Measurements from ENCODE around the gene PRIMA1.

PRIMA1 gene

DNA sequence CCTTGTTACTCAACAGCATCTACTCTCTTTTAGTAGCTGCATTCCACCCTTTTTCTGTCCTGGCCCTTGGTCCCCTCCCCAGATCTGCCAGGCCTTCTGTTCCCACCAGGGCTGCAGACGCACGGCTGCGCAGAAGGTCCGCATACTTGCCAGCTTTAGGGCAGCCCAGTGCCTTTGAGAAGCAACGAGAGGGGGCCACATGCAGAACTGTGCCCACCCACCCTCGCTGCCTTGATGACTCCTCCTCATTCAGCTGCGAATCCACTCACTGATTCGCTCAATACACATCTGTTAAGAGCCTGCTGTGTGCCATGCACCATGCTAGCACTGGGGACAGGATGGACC, 39.2 kb downstream of the PRIMA1 start:
- Histone ChIP-seq H3K4me2 (ENCODE audit: low read length, poor library complexity, severe bottlenecking) (no peak overlapping the region), H3K9me3 (ENCODE audit: control insufficient read depth, low read length) (no peaks in the 10 kb centered on the region), H4K8ac (ENCODE audit: low read length) (no peak overlapping the region), H3K36me3 (ENCODE audit: control insufficient read depth in 1 of 2, insufficient read depth in 2 of 2, low read depth in 1 of 2, low read length in 2 of 2) (no peaks in the 10 kb centered on the region), H3K4me1 (ENCODE audit: control insufficient read depth, insufficient read depth, low read depth, low read length) (no peaks in the 10 kb centered on the region), H2AFZ (ENCODE audit: low read depth, low read length) (no peak overlapping the region), H3K18ac (ENCODE audit: low read depth in 1 of 2, low read length in 2 of 2) (no peak overlapping the region), H2BK120ac (ENCODE audit: low read depth, low read length) (no peak overlapping the region), H4K91ac (ENCODE audit: low read length) (no peak overlapping the region), H3K9ac (ENCODE audit: low read length) (no peak overlapping the region), H3K79me1 (replicated peaks; ENCODE audit: low read length, poor library complexity, severe bottlenecking) (no peaks in the 10 kb centered on the region), H3K4ac (ENCODE audit: low read depth in 1 of 2, low read length in 2 of 2) (no peak overlapping the region), H3K4me3 (ENCODE audit: insufficient read depth in 1 of 2, low read depth in 1 of 2, low read length in 2 of 2) (no peak overlapping the region), H3K27me3 (ENCODE audit: control insufficient read depth in 1 of 2, insufficient read depth in 1 of 2, low read length in 2 of 2) (no peaks in the 10 kb centered on the region), H2BK12ac (ENCODE audit: low read length in 2 of 2) (no peak overlapping the region), H3K23ac (ENCODE audit: low read length in 2 of 2) (no peak overlapping the region), H3K27ac (ENCODE audit: low read length, poor library complexity, severe bottlenecking) (no peak overlapping the region), H3K14ac (ENCODE audit: low read length in 2 of 2) (no peak overlapping the region), H2AK5ac (ENCODE audit: low read length, severe bottlenecking) (no peak overlapping the region), H2BK15ac (ENCODE audit: low read depth, poor library complexity, severe bottlenecking) (no peak overlapping the region), H2BK5ac (ENCODE audit: low read depth, low read length, poor library complexity, severe bottlenecking) (no peak overlapping the region)
- WGBS = 78% methylated on average over 8 of the region's 8 CpGs
- no peak for DNase-seq

DNA sequence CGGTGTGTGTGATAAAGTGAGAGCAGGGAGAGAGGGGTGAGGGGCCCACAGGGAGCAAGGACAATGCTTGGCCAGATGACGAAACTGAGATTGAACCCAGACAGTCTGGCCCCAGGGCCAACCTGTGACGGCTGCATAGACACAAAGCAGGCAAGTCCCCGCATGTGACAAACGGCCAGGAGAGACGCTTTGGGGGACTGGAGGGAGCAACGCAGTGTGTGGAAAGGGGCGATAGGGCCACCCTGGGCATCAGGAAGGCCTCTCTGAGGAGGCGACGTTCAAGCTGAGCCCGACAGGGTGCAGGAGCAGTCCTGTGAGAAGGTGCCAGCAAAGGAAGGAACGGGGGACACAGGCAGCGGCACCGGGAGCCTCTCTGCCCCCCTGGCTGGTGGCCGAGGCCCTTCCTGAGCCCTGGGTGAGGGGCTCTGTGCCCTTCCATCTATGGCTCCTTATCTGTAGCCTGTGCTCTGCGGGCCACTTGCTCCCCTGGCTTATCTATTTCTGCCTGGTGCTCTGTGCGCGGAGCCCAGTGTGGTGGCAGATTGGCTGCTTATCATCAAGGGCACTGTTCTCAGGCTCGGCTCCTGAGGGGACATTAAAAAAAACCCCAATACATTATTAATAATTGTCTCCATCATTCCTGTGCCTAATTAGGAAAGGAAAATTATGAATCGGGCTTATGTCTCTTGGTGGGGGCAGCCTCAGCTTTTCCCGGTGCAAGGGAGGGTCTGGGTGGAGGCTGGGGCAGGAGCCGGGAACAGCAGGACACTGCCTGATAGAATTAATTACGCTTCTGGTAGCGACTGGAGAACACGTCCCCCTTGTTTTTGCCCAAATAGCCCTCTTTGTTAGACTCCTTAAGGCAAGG, 39.8 kb downstream of the PRIMA1 start:
- Histone ChIP-seq H2BK12ac (ENCODE audit: low read length in 2 of 2) (no peak overlapping the region), H3K4ac (ENCODE audit: low read depth in 1 of 2, low read length in 2 of 2) (no peak overlapping the region)

GRCh38 chr14:93747560-93747959, 40.7 kb downstream of the PRIMA1 start:
- Histone ChIP-seq H3K27me3 (ENCODE audit: control insufficient read depth in 1 of 2, insufficient read depth in 1 of 2, low read length in 2 of 2) (no peaks in the 10 kb centered on the region), H3K27ac (ENCODE audit: low read length, poor library complexity, severe bottlenecking) (no peak overlapping the region), H3K9me3 (ENCODE audit: control insufficient read depth, low read length) (no peaks in the 10 kb centered on the region), H3K9ac (ENCODE audit: low read length) (no peak overlapping the region), H3K23ac (ENCODE audit: low read length in 2 of 2) (no peak overlapping the region), H2BK120ac (ENCODE audit: low read depth, low read length) (no peak overlapping the region), H3K4ac (ENCODE audit: low read depth in 1 of 2, low read length in 2 of 2) (no peak overlapping the region), H2BK15ac (ENCODE audit: low read depth, poor library complexity, severe bottlenecking) (no peak overlapping the region), H4K91ac (ENCODE audit: low read length) (no peak overlapping the region), H3K18ac (ENCODE audit: low read depth in 1 of 2, low read length in 2 of 2) (no peak overlapping the region), H3K79me1 (replicated peaks; ENCODE audit: low read length, poor library complexity, severe bottlenecking) (no peaks in the 10 kb centered on the region), H3K4me2 (ENCODE audit: low read length, poor library complexity, severe bottlenecking) (no peak overlapping the region), H2AFZ (ENCODE audit: low read depth, low read length) (no peak overlapping the region), H3K4me1 (ENCODE audit: control insufficient read depth, insufficient read depth, low read depth, low read length) (no peaks in the 10 kb centered on the region), H4K8ac (ENCODE audit: low read length) (no peak overlapping the region), H2BK5ac (ENCODE audit: low read depth, low read length, poor library complexity, severe bottlenecking) (no peak overlapping the region), H2BK12ac (ENCODE audit: low read length in 2 of 2) (no peak overlapping the region), H3K14ac (ENCODE audit: low read length in 2 of 2) (no peak overlapping the region), H3K36me3 (ENCODE audit: control insufficient read depth in 1 of 2, insufficient read depth in 2 of 2, low read depth in 1 of 2, low read length in 2 of 2) (no peaks in the 10 kb centered on the region), H3K4me3 (ENCODE audit: insufficient read depth in 1 of 2, low read depth in 1 of 2, low read length in 2 of 2) (no peak overlapping the region), H2AK5ac (ENCODE audit: low read length, severe bottlenecking) (no peak overlapping the region)
- WGBS = 90% methylated on average over 1 of the region's 1 CpG
- DNase-seq = no peak

More for the DNA sequence above, 39.8 kb downstream of the PRIMA1 start:
- Histone ChIP-seq H3K14ac (ENCODE audit: low read length in 2 of 2) (no peak overlapping the region), H2AFZ (ENCODE audit: low read depth, low read length) (no peak overlapping the region), H2BK15ac (ENCODE audit: low read depth, poor library complexity, severe bottlenecking) (no peak overlapping the region), H3K9ac (ENCODE audit: low read length) (no peak overlapping the region), H2AK5ac (ENCODE audit: low read length, severe bottlenecking) (no peak overlapping the region), H3K27ac (ENCODE audit: low read length, poor library complexity, severe bottlenecking) (no peak overlapping the region), H2BK5ac (ENCODE audit: low read depth, low read length, poor library complexity, severe bottlenecking) (no peak overlapping the region), H3K79me1 (replicated peaks; ENCODE audit: low read length, poor library complexity, severe bottlenecking) (no peaks in the 10 kb centered on the region), H3K4me3 (ENCODE audit: insufficient read depth in 1 of 2, low read depth in 1 of 2, low read length in 2 of 2) (no peak overlapping the region), H3K4me2 (ENCODE audit: low read length, poor library complexity, severe bottlenecking) (no peak overlapping the region), H3K18ac (ENCODE audit: low read depth in 1 of 2, low read length in 2 of 2) (no peak overlapping the region), H3K4me1 (ENCODE audit: control insufficient read depth, insufficient read depth, low read depth, low read length) (no peaks in the 10 kb centered on the region), H4K91ac (ENCODE audit: low read length) (no peak overlapping the region), H4K8ac (ENCODE audit: low read length) (no peak overlapping the region), H3K27me3 (ENCODE audit: control insufficient read depth in 1 of 2, insufficient read depth in 1 of 2, low read length in 2 of 2) (no peaks in the 10 kb centered on the region), H3K9me3 (ENCODE audit: control insufficient read depth, low read length) (no peaks in the 10 kb centered on the region), H3K23ac (ENCODE audit: low read length in 2 of 2) (no peak overlapping the region), H3K36me3 (ENCODE audit: control insufficient read depth in 1 of 2, insufficient read depth in 2 of 2, low read depth in 1 of 2, low read length in 2 of 2) (no peaks in the 10 kb centered on the region), H2BK120ac (ENCODE audit: low read depth, low read length) (no peak overlapping the region)
- DNase-seq = no peak
- WGBS = 79% methylated on average over 25 of the region's 25 CpGs

GRCh38 chr14:93747102-93747501, 41.2 kb downstream of the PRIMA1 start:
- H3K9me3 ChIP-seq (ENCODE audit: control insufficient read depth, low read length) = no peaks in the 10 kb centered on the region
- H2AK5ac ChIP-seq (ENCODE audit: low read length, severe bottlenecking) = no peak overlapping the region
- no peak overlapping the region for H2BK12ac ChIP-seq (ENCODE audit: low read length in 2 of 2)
- no peak overlapping the region for H4K91ac ChIP-seq (ENCODE audit: low read length)
- no peak overlapping the region for H2BK15ac ChIP-seq (ENCODE audit: low read depth, poor library complexity, severe bottlenecking)
- no peaks in the 10 kb centered on the region for H3K36me3 ChIP-seq (ENCODE audit: control insufficient read depth in 1 of 2, insufficient read depth in 2 of 2, low read depth in 1 of 2, low read length in 2 of 2)
- H3K27me3 ChIP-seq (ENCODE audit: control insufficient read depth in 1 of 2, insufficient read depth in 1 of 2, low read length in 2 of 2) = no peaks in the 10 kb centered on the region
- H3K9ac ChIP-seq (ENCODE audit: low read length) = no peak overlapping the region
- H3K4me3 ChIP-seq (ENCODE audit: insufficient read depth in 1 of 2, low read depth in 1 of 2, low read length in 2 of 2) = no peak overlapping the region
- H3K4ac ChIP-seq (ENCODE audit: low read depth in 1 of 2, low read length in 2 of 2) = no peak overlapping the region
- H3K27ac ChIP-seq (ENCODE audit: low read length, poor library complexity, severe bottlenecking) = no peak overlapping the region
- DNase-seq = no peak
- no peak overlapping the region for H2BK120ac ChIP-seq (ENCODE audit: low read depth, low read length)
- H2BK5ac ChIP-seq (ENCODE audit: low read depth, low read length, poor library complexity, severe bottlenecking) = no peak overlapping the region
- H3K4me2 ChIP-seq (ENCODE audit: low read length, poor library complexity, severe bottlenecking) = no peak overlapping the region
- H3K79me1 ChIP-seq (replicated peaks; ENCODE audit: low read length, poor library complexity, severe bottlenecking) = no peaks in the 10 kb centered on the region
- no peaks in the 10 kb centered on the region for H3K4me1 ChIP-seq (ENCODE audit: control insufficient read depth, insufficient read depth, low read depth, low read length)
- no peak overlapping the region for H2AFZ ChIP-seq (ENCODE audit: low read depth, low read length)
- no peak overlapping the region for H3K18ac ChIP-seq (ENCODE audit: low read depth in 1 of 2, low read length in 2 of 2)
- no peak overlapping the region for H3K23ac ChIP-seq (ENCODE audit: low read length in 2 of 2)
- H4K8ac ChIP-seq (ENCODE audit: low read length) = no peak overlapping the region
- peak overlapping the region in 1 of 2 experiments; percentile 78 for H3K14ac ChIP-seq (ENCODE audit: low read length in 2 of 2)
- WGBS = 85% methylated on average over 15 of the region's 15 CpGs

All from mesenchymal stem cell (in vitro differentiated cells and primary cell).